Ureter (tissue), 1 donor: ENCODE measurements around the gene TCF19. TPM values are rescaled to one million over a fixed set of nuclear protein-coding genes. Genes with fewer than 3 reads are reported as not detected.

Experiments used
- DNase-seq: peaks from one replicate; pipeline ENCODE4 v3.0.0-alpha.2; 2020; ENCODE audit warnings: low spot score
- total RNA-seq: library from RNA; stranded (reverse); gene quantifications from one replicate; pipeline ENCODE4 v1.2.4, GENCODE V29; 2023
- donor health status: DM: yes; HTN: yes; CAD: no.

Gene TCF19
- total RNA-seq, 1 donor from 2014 or later: 5.9 TPM

DNA sequence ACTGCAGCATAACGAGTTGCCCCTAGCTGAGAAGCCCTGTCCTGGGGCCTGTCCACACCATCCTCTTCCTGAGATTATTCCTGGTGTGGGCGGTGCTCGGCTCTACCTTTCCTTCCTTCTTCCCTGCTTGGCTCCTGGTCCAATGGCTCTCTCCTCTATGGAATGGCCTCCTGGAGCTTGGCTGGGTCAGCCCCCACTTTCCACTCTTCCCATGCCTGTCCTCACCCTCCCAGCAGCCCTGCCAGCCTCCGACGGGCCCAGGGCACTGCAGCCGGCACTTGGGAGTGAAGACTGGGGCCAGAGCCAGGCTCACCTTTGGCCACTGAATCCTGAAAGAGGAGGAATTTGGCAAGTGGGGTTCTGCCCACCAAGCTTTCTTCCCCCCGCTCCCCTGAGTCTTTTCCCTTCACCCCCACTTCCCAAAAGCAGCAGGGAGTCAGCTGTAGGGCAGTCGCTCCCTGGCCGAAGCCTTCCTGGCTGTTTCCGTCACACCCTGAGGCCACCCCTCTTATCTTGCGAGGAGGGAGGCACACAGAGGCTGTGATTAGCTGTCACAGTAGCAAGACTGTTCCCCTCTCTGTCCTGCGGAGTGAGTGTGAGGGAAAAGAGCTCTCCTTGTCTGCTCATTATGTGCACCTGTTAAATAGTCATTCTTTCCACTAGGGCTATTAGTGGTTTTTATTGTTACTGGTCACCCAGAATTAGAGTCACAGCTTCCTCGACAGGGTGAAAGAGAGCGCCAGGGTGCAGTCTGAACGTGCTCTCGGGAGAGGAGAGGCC is 31.8 kb upstream of the TCF19 start:
- DNase-seq: no peak

GRCh38 chr6:31128093-31128676 is 30.2 kb upstream of the TCF19 start:
- DNase-seq: no peak

DNA sequence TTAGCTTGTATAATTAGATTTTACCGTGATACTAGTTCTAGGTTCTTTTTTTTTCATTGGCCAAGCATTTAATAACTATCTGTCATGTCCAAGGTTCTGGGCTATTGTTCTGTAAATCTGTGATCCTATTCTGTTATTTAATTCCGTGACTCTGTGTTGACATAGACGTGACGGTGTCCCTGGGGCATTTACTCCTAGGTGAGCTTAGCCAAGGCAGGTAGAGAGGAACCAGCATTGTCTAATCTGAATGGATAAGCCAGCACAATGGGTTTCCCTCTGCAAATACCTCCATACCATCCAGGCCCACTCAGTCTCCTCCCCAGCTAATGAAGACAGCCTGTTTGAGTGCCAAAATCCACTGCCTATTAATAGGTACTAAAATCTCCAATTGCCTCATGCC is 29.3 kb upstream of the TCF19 start:
- DNase-seq: no peak

GRCh38 chr6:31130751-31131150 is 27.6 kb upstream of the TCF19 start:
- DNase-seq: no peak

- no peak for DNase-seq
Observed at GRCh38 chr6:31131595-31131994, 26.8 kb upstream of the TCF19 start.

- no peak for DNase-seq
Observed at GRCh38 chr6:31132806-31133205, 25.6 kb upstream of the TCF19 start.

DNA sequence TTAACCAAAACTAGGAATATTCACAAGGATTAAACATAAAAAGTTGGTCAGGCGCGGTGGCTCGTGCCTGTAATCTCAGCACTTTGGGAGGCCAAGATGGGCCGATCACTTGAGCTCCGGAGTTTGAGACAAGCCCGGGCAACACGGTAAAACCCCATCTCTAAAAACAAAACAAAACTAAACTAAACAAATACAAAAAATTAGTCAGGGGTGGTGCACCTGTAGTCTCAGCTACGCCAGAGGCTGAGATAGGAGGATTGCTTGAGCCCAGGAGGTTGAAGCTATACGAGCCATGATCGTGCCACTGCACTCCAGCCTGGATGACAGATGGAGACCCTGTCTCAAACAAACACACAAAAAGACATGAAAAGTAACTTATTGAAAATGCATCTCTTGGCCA is 22.7 kb upstream of the TCF19 start:
- DNase-seq: no peak

DNA sequence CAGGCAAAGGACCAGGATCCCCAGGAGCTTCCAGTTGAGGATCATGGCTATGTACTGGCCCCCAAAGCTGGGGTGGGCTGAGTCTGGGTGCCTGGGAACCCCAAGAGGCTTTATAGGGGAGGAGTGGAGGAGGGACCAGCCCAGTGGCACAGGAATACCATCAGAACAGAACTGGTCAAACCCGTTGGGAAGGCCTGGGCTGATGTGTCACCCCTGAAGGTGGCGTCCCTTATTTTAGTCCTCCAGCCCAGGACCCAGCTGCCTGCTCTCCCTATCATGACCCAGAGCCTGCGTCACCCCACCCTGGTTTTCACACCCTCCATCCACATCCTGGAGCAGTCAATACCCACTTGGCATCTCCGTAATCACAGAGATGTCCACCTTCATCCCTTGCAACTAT is 19.4 kb upstream of the TCF19 start, which contains the start of gene PSORS1C2:
Gene PSORS1C2 (minus strand): TSS at position 85 of the 400 bp plus-strand sequence. CDS start 40 bp downstream, at position 45.
- DNase-seq: no peak

DNA sequence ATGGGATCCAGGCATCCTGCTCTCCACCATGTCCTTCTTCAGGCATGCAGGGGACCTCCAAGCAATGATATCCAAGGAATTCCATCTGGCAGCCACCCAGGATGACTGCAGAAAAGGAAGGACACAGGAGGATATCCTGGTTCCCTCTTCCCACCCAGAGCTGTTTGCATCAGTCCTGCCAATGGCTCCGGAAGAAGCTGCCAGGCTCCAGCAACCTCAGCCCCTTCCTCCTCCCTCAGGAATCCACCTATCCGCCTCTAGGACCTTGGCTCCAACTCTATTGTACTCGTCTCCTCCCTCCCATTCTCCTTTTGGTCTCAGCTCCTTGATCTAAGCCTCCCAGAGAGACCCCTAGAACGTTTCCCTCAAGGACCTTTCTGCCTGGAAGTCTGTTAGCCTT is 18.8 kb upstream of the TCF19 start:
- DNase-seq: no peak

GRCh38 chr6:31140643-31141042 is 17.7 kb upstream of the TCF19 start:
- no peak for DNase-seq

DNA sequence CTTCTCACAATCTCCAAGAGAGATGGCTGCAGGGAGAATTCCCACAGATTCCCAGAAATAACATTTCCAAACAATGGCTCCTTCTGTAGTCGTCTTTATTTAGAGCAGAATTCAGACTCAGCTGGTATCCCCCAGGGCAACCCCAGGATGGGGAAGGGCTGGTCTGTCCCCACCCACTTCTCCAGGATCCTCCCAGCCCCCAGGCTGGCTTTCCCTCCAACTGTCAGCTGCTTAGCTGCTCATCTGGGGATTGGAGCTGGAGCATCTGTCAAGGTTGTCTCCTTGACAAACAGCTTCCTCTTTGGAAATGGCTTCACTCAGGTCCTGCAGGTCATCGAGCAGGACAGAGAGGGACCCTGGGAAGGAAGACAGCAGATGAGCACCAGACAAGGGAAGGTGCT is 16.0 kb upstream of the TCF19 start:
- DNase-seq: no peak

DNA sequence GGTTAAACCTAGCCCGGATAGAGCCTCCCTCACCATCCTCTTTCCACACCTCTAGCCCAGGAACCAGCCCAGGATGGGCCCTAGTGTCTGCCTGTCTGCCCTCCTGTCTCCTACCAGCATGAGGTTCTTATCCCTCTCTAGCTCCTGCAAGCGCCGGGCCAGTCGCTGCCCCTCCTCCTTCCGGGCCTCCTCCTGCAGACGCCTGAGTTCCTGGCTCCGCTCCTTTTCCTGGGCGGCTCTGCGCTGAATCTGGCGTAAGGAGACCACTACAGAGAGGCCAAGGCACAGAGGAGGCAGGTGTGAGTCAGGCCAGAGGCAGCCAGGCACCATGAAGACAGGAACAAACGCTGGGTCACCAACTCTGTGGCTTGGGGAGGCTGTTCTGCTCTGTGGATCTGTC is 15.2 kb upstream of the TCF19 start:
- DNase-seq: no peak

GRCh38 chr6:31144296-31144969 is 14.0 kb upstream of the TCF19 start:
- no peak for DNase-seq

DNA sequence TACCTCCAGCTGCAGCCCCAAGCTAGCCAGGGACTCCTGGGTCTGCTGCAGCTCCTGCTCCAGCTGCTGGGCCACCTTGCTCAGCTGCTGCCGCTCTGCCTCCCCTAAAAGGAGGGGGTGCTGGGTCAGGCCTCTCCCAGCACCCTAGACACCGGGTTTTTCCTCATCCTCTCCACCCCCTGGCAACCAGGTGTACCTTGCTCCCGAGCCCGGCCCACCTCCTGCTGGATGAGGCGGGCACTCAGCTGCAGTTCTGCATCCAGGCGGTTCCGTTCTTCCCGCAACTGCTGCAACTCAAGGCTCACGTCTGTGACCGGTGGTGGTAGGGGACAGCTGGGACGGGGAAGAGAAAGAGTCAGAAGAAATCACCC is 13.4 kb upstream of the TCF19 start:
- DNase-seq: no peak

DNA sequence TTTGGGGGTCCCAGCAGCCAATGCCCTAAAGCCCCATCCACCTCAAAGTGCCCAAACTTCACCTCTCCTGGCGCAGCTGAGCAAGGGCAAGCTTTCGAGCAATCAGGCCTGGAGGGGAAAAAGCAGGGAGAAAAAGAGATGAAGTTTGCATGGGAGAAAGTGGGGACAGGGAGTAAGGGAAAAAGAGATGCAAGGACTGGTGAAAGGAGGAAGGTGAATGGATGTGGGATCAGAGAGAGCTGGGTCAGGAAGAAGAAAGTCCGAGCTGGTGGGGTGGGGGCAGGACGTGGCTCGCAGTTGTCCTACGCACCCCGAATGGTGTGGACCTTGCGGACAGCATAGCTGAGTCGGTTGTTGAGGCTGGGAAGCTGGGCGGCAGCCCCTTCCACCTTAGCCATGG is 13.0 kb upstream of the TCF19 start:
- DNase-seq: no peak

DNA sequence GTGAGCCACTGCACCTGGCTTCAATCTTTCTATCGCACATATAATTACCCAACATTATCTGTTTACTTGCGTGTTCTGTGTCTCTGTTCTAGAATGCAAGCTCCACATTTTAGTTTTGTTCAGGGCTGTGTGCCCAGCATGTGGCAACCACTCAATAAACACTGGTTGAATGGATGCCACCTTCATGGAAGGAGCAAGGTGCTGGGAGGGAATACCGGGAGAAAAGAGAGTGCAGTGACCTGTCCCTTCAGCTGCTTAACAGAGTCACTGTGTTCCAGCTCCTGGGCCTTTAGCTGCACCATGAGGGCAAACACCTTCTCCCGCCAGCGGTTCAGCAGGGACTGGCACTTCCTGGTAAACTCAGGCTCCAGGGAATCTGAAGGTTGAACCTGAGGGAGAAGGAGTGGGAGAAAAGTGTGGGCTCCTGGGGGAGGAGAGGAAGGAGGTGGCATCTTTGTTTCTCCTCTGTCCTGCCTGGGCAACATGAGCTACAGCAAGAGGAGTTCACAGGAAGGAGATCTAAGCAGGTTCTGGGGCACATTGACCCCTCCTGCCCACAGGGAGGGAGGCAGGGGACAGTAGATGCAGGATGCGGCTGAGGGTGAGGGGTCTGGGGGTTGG is 8.5 kb upstream of the TCF19 start:
- no peak for DNase-seq

- DNase-seq: no peak
Observed at GRCh38 chr6:31152781-31153180, 5.6 kb upstream of the TCF19 start.

DNA sequence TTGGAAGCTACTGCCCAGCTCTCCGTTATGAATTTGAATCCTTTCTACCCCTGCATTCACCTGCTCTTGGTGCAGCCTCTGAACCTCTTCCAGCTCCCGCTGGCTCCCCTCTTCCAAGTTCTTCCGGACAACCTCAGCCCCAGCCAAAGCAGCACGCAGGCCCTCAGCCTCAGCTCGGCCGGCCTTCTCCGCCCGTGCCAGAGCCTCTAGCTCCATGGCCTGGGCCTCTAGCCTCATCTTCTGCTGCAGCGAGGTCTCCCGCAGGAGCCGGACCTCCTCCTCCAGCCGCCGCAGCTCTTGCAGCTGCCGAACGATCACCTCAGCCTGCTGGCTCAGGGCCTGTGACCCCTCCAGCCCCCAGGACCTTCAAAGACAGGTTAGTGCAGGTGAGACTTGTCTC is 4.0 kb upstream of the TCF19 start:
- DNase-seq: no peak

- DNase-seq: no peak
Observed at GRCh38 chr6:31156641-31157040, 1.7 kb upstream of the TCF19 start.

DNA sequence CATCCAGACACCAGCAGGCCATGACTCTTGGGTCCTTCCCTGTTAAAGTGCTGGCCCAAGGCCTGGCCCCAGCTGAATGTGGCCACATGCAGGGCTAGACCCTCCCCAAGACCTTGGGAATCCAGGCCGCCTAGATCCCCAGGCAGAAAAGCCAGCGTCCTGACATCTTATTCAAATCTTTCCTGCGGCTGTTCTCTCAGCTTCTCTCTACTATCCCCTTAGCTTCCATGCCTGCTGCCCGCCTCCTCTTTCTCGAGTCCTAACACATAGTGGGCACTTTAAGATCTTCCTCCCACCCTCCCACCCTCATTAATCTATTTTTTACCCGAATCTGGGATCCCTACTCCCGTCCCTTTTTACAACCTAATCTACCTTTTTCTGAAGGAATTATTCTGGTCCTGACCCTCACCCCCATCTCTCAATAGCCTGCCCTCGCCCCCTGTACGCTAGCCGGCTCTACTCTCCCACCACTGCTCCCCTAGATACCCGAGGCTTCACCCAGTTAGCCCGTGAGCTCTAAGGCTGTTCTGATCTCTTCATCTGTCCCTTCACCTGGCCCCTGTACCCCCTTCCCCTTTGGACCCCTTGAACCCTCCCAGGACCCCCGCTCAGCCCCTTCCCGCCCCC is 763 bp upstream of the TCF19 start, which contains the start of gene CCHCR1:
Gene CCHCR1 (minus strand): TSS at position 290 of the 627 bp plus-strand sequence. CDS start 202 bp downstream, at position 88.
- no peak for DNase-seq

DNA sequence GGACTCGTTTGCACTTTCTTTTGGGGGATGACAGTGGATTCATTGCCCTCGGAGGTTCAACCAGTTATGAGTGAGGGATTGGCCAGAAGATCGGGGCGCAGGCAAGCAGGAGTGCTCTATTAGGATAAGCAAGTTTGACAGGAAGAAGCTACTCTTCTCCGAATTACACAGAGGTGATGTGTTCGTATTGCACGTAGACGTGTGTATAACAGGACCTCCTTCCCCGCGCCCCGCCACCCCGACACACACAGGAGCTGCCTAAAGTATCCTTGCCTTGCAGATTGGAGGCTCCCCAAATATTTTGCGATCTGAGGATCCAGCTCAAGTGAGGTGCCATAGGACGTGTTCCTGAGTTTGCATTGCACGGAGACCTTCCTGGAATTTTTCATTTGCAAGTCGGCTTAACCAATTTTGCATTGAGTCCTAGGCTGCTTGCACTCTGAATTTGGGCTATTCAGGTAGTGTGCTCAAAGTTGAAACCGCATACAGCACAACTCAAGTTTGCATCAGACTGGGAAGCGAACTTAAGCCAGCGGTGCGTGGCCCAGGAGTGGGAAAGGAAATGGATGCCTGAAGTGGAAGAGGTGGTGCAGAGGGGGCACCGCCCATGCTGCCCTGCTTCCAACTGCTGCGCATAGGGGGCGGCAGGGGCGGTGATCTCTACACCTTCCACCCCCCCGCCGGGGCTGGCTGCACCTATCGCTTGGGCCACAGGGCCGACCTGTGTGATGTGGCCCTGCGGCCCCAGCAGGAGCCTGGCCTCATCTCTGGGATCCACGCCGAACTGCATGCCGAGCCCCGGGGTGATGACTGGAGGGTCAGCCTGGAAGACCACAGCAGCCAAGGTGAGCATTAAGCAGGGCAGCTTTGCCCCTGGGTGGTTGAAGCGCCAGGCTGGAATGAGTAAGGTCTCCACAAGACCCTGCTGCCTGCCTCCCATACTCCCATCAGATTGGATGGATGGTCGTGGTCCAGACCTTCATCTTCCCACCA is 770 bp downstream of the TCF19 start:
- no peak for DNase-seq
